Esophagus squamous epithelium (tissue), 4 donors: ENCODE results near the gene FEZF2.

Source experiments
- POLR2A ChIP-seq, 4 donors: fragments of 450-650 bp; IDR thresholded peaks; one replicate each; pipeline ENCODE4 v1.6.1; 2017; ENCODE audit warnings: antibody characterized with exemption in 4 of 4, mild to moderate bottlenecking in 4 of 4, moderate library complexity in 3 of 4
- TF ChIP-seq, protein P1 (sequence below), 6 experiments: fragments of 450-650 bp in 4 of 6; fragments of 200-600 bp in 2 of 6; sonication (generic) in 2 of 6; IDR thresholded peaks; one replicate each; pipeline ENCODE4 v1.5.1; 2016 to 2019; ENCODE audit warnings: antibody characterized with exemption in 6 of 6, mild to moderate bottlenecking in 4 of 6, moderate library complexity in 4 of 6

DNA sequence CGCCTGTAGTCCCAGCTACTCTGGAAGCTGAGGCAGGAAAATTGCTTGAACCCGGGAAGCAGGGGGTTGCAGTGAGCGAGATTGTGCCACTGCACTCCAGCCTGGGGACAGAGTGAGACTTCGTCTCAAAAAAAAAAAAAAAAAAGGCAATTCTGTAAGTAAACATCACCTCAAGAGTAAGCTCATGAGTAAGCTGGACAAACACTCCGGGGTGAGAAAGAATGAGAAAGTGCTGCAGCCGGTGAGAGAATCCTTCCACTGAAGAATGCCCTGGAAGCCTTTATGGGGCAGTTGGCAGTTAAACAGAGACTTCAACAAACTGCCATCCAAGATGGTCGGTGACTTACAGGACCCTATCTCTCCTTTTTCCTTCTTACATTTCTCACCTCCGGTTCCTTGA is 47.5 kb downstream of the FEZF2 start:
- no peak for TF ChIP-seq POLR2A (IDR thresholded peaks at IDR 0.05)
- TF ChIP-seq, protein P1, sequence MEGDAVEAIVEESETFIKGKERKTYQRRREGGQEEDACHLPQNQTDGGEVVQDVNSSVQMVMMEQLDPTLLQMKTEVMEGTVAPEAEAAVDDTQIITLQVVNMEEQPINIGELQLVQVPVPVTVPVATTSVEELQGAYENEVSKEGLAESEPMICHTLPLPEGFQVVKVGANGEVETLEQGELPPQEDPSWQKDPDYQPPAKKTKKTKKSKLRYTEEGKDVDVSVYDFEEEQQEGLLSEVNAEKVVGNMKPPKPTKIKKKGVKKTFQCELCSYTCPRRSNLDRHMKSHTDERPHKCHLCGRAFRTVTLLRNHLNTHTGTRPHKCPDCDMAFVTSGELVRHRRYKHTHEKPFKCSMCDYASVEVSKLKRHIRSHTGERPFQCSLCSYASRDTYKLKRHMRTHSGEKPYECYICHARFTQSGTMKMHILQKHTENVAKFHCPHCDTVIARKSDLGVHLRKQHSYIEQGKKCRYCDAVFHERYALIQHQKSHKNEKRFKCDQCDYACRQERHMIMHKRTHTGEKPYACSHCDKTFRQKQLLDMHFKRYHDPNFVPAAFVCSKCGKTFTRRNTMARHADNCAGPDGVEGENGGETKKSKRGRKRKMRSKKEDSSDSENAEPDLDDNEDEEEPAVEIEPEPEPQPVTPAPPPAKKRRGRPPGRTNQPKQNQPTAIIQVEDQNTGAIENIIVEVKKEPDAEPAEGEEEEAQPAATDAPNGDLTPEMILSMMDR (IDR thresholded peaks at IDR 0.05) = no peak
